Measurements from ENCODE around the gene FIBCD1.

Gene FIBCD1

GRCh38 chr9:130974697-130975096, 35.6 kb upstream of the FIBCD1 start:
- H3K4me3 ChIP-seq (replicated peaks; ENCODE audit: low read depth, low read length), result no peak overlapping the region
- TF ChIP-seq CTCF (IDR thresholded peaks at IDR 0.05; ENCODE audit: low read depth, low read length, missing control alignments), result no peak
- no peak for DNase-seq (ENCODE audit: extremely low read depth, low read depth)

- TF ChIP-seq CTCF (IDR thresholded peaks at IDR 0.05; ENCODE audit: low read depth, low read length, missing control alignments), result no peak
- no peak for DNase-seq (ENCODE audit: extremely low read depth, low read depth)
- H3K4me3 ChIP-seq (replicated peaks; ENCODE audit: low read depth, low read length), result no peak overlapping the region
Measured at GRCh38 chr9:130973686-130974281, 34.7 kb upstream of the FIBCD1 start.

GRCh38 chr9:130972957-130973685, 34.1 kb upstream of the FIBCD1 start:
- no peak overlapping the region for H3K4me3 ChIP-seq (replicated peaks; ENCODE audit: low read depth, low read length)
- no peak for DNase-seq (ENCODE audit: extremely low read depth, low read depth)
- TF ChIP-seq CTCF (IDR thresholded peaks at IDR 0.05; ENCODE audit: low read depth, low read length, missing control alignments), result no peak

GRCh38 chr9:130972277-130972956, 33.4 kb upstream of the FIBCD1 start:
- TF ChIP-seq CTCF (IDR thresholded peaks at IDR 0.05; ENCODE audit: low read depth, low read length, missing control alignments), result no peak
- no peak overlapping the region for H3K4me3 ChIP-seq (replicated peaks; ENCODE audit: low read depth, low read length)
- DNase-seq (ENCODE audit: extremely low read depth, low read depth), result no peak

- no peak overlapping the region for H3K4me3 ChIP-seq (replicated peaks; ENCODE audit: low read depth, low read length)
- no peak for TF ChIP-seq CTCF (IDR thresholded peaks at IDR 0.05; ENCODE audit: low read depth, low read length, missing control alignments)
- DNase-seq (ENCODE audit: extremely low read depth, low read depth), result no peak
Measured at GRCh38 chr9:130971294-130971849, 32.3 kb upstream of the FIBCD1 start.

- no peak for DNase-seq (ENCODE audit: extremely low read depth, low read depth)
- no peak for TF ChIP-seq CTCF (IDR thresholded peaks at IDR 0.05; ENCODE audit: low read depth, low read length, missing control alignments)
- H3K4me3 ChIP-seq (replicated peaks; ENCODE audit: low read depth, low read length), result no peak overlapping the region
Measured at GRCh38 chr9:130970855-130971254, 31.8 kb upstream of the FIBCD1 start.

Data from HFF-Myc (cell line).